Duodenal mucosa (tissue), 2 donors: ENCODE results near the gene DHRS9.

Source experiments
- H3K27ac ChIP-seq: one replicate; pipeline ENCODE4 v1.7.0; 2013; ENCODE audit warnings: low read depth, low read length
- H3K27me3 ChIP-seq, 2 donors: one replicate each; pipeline ENCODE4 v1.7.0; 2013; ENCODE audit warnings: low read length in 2 of 2, control low read depth in 1 of 2; ENCODE audit not compliant: insufficient read depth in 2 of 2, control insufficient read depth in 1 of 2
- H3K36me3 ChIP-seq, 2 donors: one replicate each; pipeline ENCODE4 v1.7.0; 2013; ENCODE audit warnings: low read length in 2 of 2, control low read depth in 1 of 2; ENCODE audit not compliant: insufficient read depth in 2 of 2, control insufficient read depth in 1 of 2
- H3K4me1 ChIP-seq, 2 donors: one replicate each; pipeline ENCODE4 v1.7.0; 2013; ENCODE audit warnings: low read length in 2 of 2, control low read depth in 1 of 2; ENCODE audit not compliant: insufficient read depth in 2 of 2, control insufficient read depth in 1 of 2
- H3K4me3 ChIP-seq, 2 donors: one replicate each; pipeline ENCODE4 v1.7.0; 2013; ENCODE audit warnings: low read length in 2 of 2, low read depth in 1 of 2
- H3K9ac ChIP-seq, 2 donors: one replicate each; pipeline ENCODE4 v1.7.0; 2013; ENCODE audit warnings: low read length in 2 of 2, low read depth in 1 of 2
- H3K9me3 ChIP-seq, 2 donors: one replicate each; pipeline ENCODE4 v1.7.0; 2013; ENCODE audit warnings: low read length in 2 of 2, control low read depth in 1 of 2; ENCODE audit not compliant: control insufficient read depth in 1 of 2

Gene DHRS9

GRCh38 chr2:169109502-169110409 lies 40.4 kb downstream of the DHRS9 start:
- no peak overlapping the region for H3K27ac ChIP-seq
- no peaks in the 10 kb centered on the region for H3K27me3 ChIP-seq
- no peaks in the 10 kb centered on the region for H3K9me3 ChIP-seq
- no peak overlapping the region for H3K4me3 ChIP-seq
- no peak overlapping the region for H3K9ac ChIP-seq
- H3K4me1 ChIP-seq, result peaks cover 0 to 5% of the 10 kb centered on the region in 2 donors
- no peaks in the 10 kb centered on the region for H3K36me3 ChIP-seq

GRCh38 chr2:169110419-169110818 lies 41.1 kb downstream of the DHRS9 start:
- no peak overlapping the region for H3K4me3 ChIP-seq
- no peak overlapping the region for H3K27ac ChIP-seq
- H3K4me1 ChIP-seq, result peaks cover 0 to 5% of the 10 kb centered on the region in 2 donors
- H3K27me3 ChIP-seq, result no peaks in the 10 kb centered on the region
- H3K36me3 ChIP-seq, result no peaks in the 10 kb centered on the region
- H3K9me3 ChIP-seq, result no peaks in the 10 kb centered on the region
- H3K9ac ChIP-seq, result no peak overlapping the region

GRCh38 chr2:169110916-169111315 lies 41.6 kb downstream of the DHRS9 start:
- Histone ChIP-seq H3K4me3 (no peak overlapping the region), H3K4me1 (peaks cover 0 to 1% of the 10 kb centered on the region in 2 donors), H3K9ac (no peak overlapping the region), H3K27me3 (no peaks in the 10 kb centered on the region), H3K9me3 (no peaks in the 10 kb centered on the region), H3K36me3 (no peaks in the 10 kb centered on the region), H3K27ac (no peak overlapping the region)

GRCh38 chr2:169112841-169113240 lies 43.5 kb downstream of the DHRS9 start:
- no peak overlapping the region for H3K4me3 ChIP-seq
- H3K9ac ChIP-seq, result no peak overlapping the region
- no peaks in the 10 kb centered on the region for H3K36me3 ChIP-seq
- no peaks in the 10 kb centered on the region for H3K9me3 ChIP-seq
- H3K27ac ChIP-seq, result no peak overlapping the region
- no peaks in the 10 kb centered on the region for H3K27me3 ChIP-seq
- no peaks in the 10 kb centered on the region for H3K4me1 ChIP-seq

- H3K36me3 ChIP-seq, result no peaks in the 10 kb centered on the region
- no peak overlapping the region for H3K27ac ChIP-seq
- no peaks in the 10 kb centered on the region for H3K9me3 ChIP-seq
- no peaks in the 10 kb centered on the region for H3K27me3 ChIP-seq
- H3K9ac ChIP-seq, result no peak overlapping the region
- H3K4me1 ChIP-seq, result no peaks in the 10 kb centered on the region
- H3K4me3 ChIP-seq, result no peak overlapping the region
Observed at GRCh38 chr2:169114056-169114455, 44.7 kb downstream of the DHRS9 start.

GRCh38 chr2:169116327-169116726 lies 47.0 kb downstream of the DHRS9 start:
- Histone ChIP-seq H3K27ac (no peak overlapping the region), H3K4me3 (no peak overlapping the region)

GRCh38 chr2:169116993-169117392 lies 47.6 kb downstream of the DHRS9 start:
- no peaks in the 10 kb centered on the region for H3K27me3 ChIP-seq
- no peaks in the 10 kb centered on the region for H3K4me1 ChIP-seq
- H3K4me3 ChIP-seq, result no peak overlapping the region
- no peaks in the 10 kb centered on the region for H3K36me3 ChIP-seq
- H3K9ac ChIP-seq, result no peak overlapping the region
- H3K27ac ChIP-seq, result no peak overlapping the region
- no peaks in the 10 kb centered on the region for H3K9me3 ChIP-seq

More at GRCh38 chr2:169116327-169116726, 47.0 kb downstream of the DHRS9 start:
- Histone ChIP-seq H3K9me3 (no peaks in the 10 kb centered on the region), H3K4me1 (no peaks in the 10 kb centered on the region), H3K9ac (no peak overlapping the region), H3K27me3 (no peaks in the 10 kb centered on the region), H3K36me3 (no peaks in the 10 kb centered on the region)

GRCh38 chr2:169118060-169118459 lies 48.7 kb downstream of the DHRS9 start:
- Histone ChIP-seq H3K9ac (no peak overlapping the region), H3K4me1 (no peaks in the 10 kb centered on the region), H3K4me3 (no peak overlapping the region), H3K27me3 (no peaks in the 10 kb centered on the region), H3K27ac (no peak overlapping the region), H3K9me3 (no peaks in the 10 kb centered on the region), H3K36me3 (no peaks in the 10 kb centered on the region)

GRCh38 chr2:169119123-169119760 lies 49.9 kb downstream of the DHRS9 start:
- Histone ChIP-seq H3K4me3 (no peak overlapping the region), H3K9ac (no peak overlapping the region), H3K27ac (no peak overlapping the region), H3K9me3 (no peaks in the 10 kb centered on the region), H3K27me3 (no peaks in the 10 kb centered on the region), H3K36me3 (no peaks in the 10 kb centered on the region), H3K4me1 (no peaks in the 10 kb centered on the region)

- Histone ChIP-seq H3K9ac (no peak overlapping the region), H3K9me3 (no peaks in the 10 kb centered on the region), H3K27ac (no peak overlapping the region), H3K4me1 (no peaks in the 10 kb centered on the region), H3K4me3 (no peak overlapping the region), H3K36me3 (no peaks in the 10 kb centered on the region), H3K27me3 (no peaks in the 10 kb centered on the region)
Observed at GRCh38 chr2:169119851-169120250, 50.5 kb downstream of the DHRS9 start.
